Hepatocyte (in vitro differentiated cells): Measurements from ENCODE around the gene ZNG1A.

Source experiments
- CTCF ChIP-seq: fragments of 200-600 bp; sonication (generic); IDR thresholded peaks from 2 replicates; pipeline ENCODE4 v1.5.1; 2016; ENCODE audit warnings: antibody characterized with exemption, mild to moderate bottlenecking; ENCODE audit not compliant: poor library complexity
- EZH2 ChIP-seq: fragments of 200-600 bp; sonication (generic); IDR thresholded peaks from 2 replicates; pipeline ENCODE4 v1.6.1; 2016; ENCODE audit warnings: antibody characterized with exemption, mild to moderate bottlenecking, borderline replicate concordance

- TF ChIP-seq CTCF (no peak), EZH2 (no peak)
Measured at GRCh38 chr9:211557-211956, 32.7 kb upstream of the ZNG1A start.
